AG04450 (cell line): ENCODE measurements around the gene SCAI. TPM values are rescaled to one million over a fixed set of nuclear protein-coding genes. Genes with fewer than 3 reads are reported as not detected.
A peak's percentile ranks its signal among the peaks of the same experiment; 100 is the strongest.

ENCODE experiments used
- CTCF ChIA-PET: fragments of 300-600, 350-600 bp; formaldehyde crosslinking; extraction: SDS; loops from one replicate; lab custom pipeline; 2022; ENCODE audit warnings: antibody characterized with exemption, inconsistent platforms; lab: Charles Lee
- POLR2A ChIA-PET: fragments of 350-600 bp; formaldehyde crosslinking; extraction: SDS; loops from one replicate; lab custom pipeline; 2021; ENCODE audit warnings: antibody characterized with exemption, inconsistent platforms; lab: Yijun Ruan, JAX
- DNase-seq: peaks from one replicate; pipeline ENCODE4 v3.0.0-alpha.2; 2011; ENCODE audit warnings: low read depth, low spot score
- H3K27ac ChIP-seq: one replicate; pipeline ENCODE4 v1.5.1; 2012; ENCODE audit warnings: low read depth, low read length, control low read depth
- H3K27me3 ChIP-seq: one replicate; pipeline ENCODE4 v1.6.0; 2012; ENCODE audit warnings: low read length; ENCODE audit not compliant: control insufficient read depth, insufficient read depth
- H3K4me3 ChIP-seq: 2 replicates; pipeline ENCODE4 v1.5.1; 2011; ENCODE audit warnings: mild to moderate bottlenecking, low read depth, low read length, control low read depth
- H3K9me3 ChIP-seq: 2 replicates; pipeline ENCODE4 v1.5.1; 2012; ENCODE audit warnings: low read length; ENCODE audit not compliant: control insufficient read depth, insufficient read depth
- CTCF ChIP-seq: IDR thresholded peaks from 2 replicates; pipeline ENCODE4 v1.5.1; 2011; ENCODE audit warnings: low read depth, low read length, control low read depth, inconsistent platforms
- polyA plus RNA-seq: library from polyadenylated mRNA; depleted of rRNA; stranded (reverse); fragments of >200 nt; gene quantifications from 2 replicates; pipeline ENCODE4 v1.2.3, GENCODE V29; 2011

Gene SCAI
- polyA plus RNA-seq, 1 experiment, result 13.9 TPM

- CTCF ChIA-PET, result no interaction called here
- Histone ChIP-seq H3K27me3 (no peaks in the 10 kb centered on the region), H3K4me3 (peak overlapping the region; percentile 83), H3K9me3 (no peaks in the 10 kb centered on the region; the same call in 1 of the 2 replicates), H3K27ac (peak overlapping the region; percentile 96)
- no peak for DNase-seq
- POLR2A ChIA-PET, result interaction anchor here (1.0 to 1.3 kb wide), 3 partner anchors 184 to 300 kb away, joined by 4 to 6 read pairs (median 5); partner anchors contain the start of gene HSPA5
- no peak for TF ChIP-seq CTCF
Measured at GRCh38 chr9:124941679-124942561, 201.4 kb downstream of the SCAI start.

GRCh38 chr9:124940894-124941678 lies 202.2 kb downstream of the SCAI start, which contains the start of gene GOLGA1:
TSS of gene GOLGA1 (minus strand) at chr9:124941083. CDS start at chr9:124938711, 2,372 bp downstream.
- Histone ChIP-seq H3K27me3 (no peaks in the 10 kb centered on the region), H3K27ac (peak within 1 kb of the TSS; percentile 96), H3K4me3 (peak within 1 kb of the TSS; percentile 83), H3K9me3 (no peaks in the 10 kb centered on the region; the same call in 1 of the 2 replicates)
- ChIA-PET CTCF (no interaction called here), POLR2A (interaction anchor here (1.0 to 1.3 kb wide), 3 partner anchors 185 to 300 kb away, joined by 4 to 6 read pairs (median 5); partner anchors contain the start of gene HSPA5)
- peak; percentile 84 for DNase-seq
- TF ChIP-seq CTCF, result no peak

- Histone ChIP-seq H3K27me3 (no peaks in the 10 kb centered on the region), H3K4me3 (peak overlapping the region; percentile 83), H3K9me3 (no peaks in the 10 kb centered on the region; the same call in 1 of the 2 replicates), H3K27ac (peak overlapping the region; percentile 90)
- TF ChIP-seq CTCF, result no peak
- no peak for DNase-seq
- CTCF ChIA-PET, result interaction anchor here (1.3 kb wide), 1 partner anchor 46 kb away, joined by 3 read pairs; no protein-coding TSS in a partner anchor
- POLR2A ChIA-PET, result no interaction called here
Measured at GRCh38 chr9:124940521-124940893, 202.8 kb downstream of the SCAI start.

GRCh38 chr9:124939944-124940343 lies 203.4 kb downstream of the SCAI start:
- no peaks in the 10 kb centered on the region; the same call in 1 of the 2 replicates for H3K9me3 ChIP-seq
- ChIA-PET POLR2A (interaction anchor here (0.5 to 0.6 kb wide), 2 partner anchors 106 to 254 kb away, joined by 3 to 4 read pairs; no protein-coding TSS in a partner anchor), CTCF (interaction anchor here (0.5 to 1.3 kb wide), 3 partner anchors 46 to 200 kb away, joined by 3 to 6 read pairs (median 3); no protein-coding TSS in a partner anchor)
- H3K4me3 ChIP-seq, result peak overlapping the region; percentile 83
- no peaks in the 10 kb centered on the region for H3K27me3 ChIP-seq
- no peak overlapping the region for H3K27ac ChIP-seq
- DNase-seq, result no peak
- TF ChIP-seq CTCF, result no peak
